NCI-H524 treated with DMSO at 0.1 percent for 48 hours (cell line): Measurements from ENCODE around the gene FSTL1.

ENCODE experiments used
- DNase-seq: peaks from one replicate; lab custom pipeline; 2025; lab: John Stamatoyannopoulos, UW

FSTL1 gene

GRCh38 chr3:120450600-120451271 lies at the start of gene FSTL1:
TSS of gene FSTL1 (minus strand) at chr3:120450992. CDS start at chr3:120450746, 246 bp downstream.
- no peak for DNase-seq

GRCh38 chr3:120498556-120499346 lies 48.0 kb upstream of the FSTL1 start:
- DNase-seq, result no peak

- no peak for DNase-seq
Observed at GRCh38 chr3:120497818-120498217, 47.0 kb upstream of the FSTL1 start.

GRCh38 chr3:120497336-120497735 lies 46.5 kb upstream of the FSTL1 start:
- DNase-seq, result no peak

- DNase-seq, result no peak
Observed at GRCh38 chr3:120496278-120497002, 45.6 kb upstream of the FSTL1 start.

- no peak for DNase-seq
Observed at GRCh38 chr3:120495809-120496208, 45.0 kb upstream of the FSTL1 start.

GRCh38 chr3:120492103-120492502 lies 41.3 kb upstream of the FSTL1 start:
- no peak for DNase-seq

GRCh38 chr3:120489421-120489820 lies 38.6 kb upstream of the FSTL1 start:
- no peak for DNase-seq

GRCh38 chr3:120488296-120488695 lies 37.5 kb upstream of the FSTL1 start:
- no peak for DNase-seq

GRCh38 chr3:120487191-120487650 lies 36.4 kb upstream of the FSTL1 start:
- DNase-seq, result no peak

- no peak for DNase-seq
Observed at GRCh38 chr3:120481081-120481480, 30.3 kb upstream of the FSTL1 start.

- DNase-seq, result no peak
Observed at GRCh38 chr3:120477781-120478180, 27.0 kb upstream of the FSTL1 start.

- peak; percentile 59 for DNase-seq
Observed at GRCh38 chr3:120475722-120476377, 25.1 kb upstream of the FSTL1 start.

- no peak for DNase-seq
Observed at GRCh38 chr3:120473896-120474675, 23.3 kb upstream of the FSTL1 start.

GRCh38 chr3:120473389-120473788 lies 22.6 kb upstream of the FSTL1 start:
- DNase-seq, result no peak

- DNase-seq, result no peak
Observed at GRCh38 chr3:120472121-120472844, 21.5 kb upstream of the FSTL1 start.

GRCh38 chr3:120471643-120472042 lies 20.9 kb upstream of the FSTL1 start:
- DNase-seq, result no peak

- DNase-seq, result no peak
Observed at GRCh38 chr3:120470870-120471269, 20.1 kb upstream of the FSTL1 start.

- DNase-seq, result no peak
Observed at GRCh38 chr3:120469882-120470301, 19.1 kb upstream of the FSTL1 start.

- no peak for DNase-seq
Observed at GRCh38 chr3:120469440-120469839, 18.6 kb upstream of the FSTL1 start.
